IMR-90 (cell line): ENCODE data around the gene AZU1.

ENCODE experiments used
- BHLHE40 ChIP-seq: fragments of 150-350 bp; IDR thresholded peaks from 2 replicates; pipeline ENCODE4 v1.6.1; 2016; ENCODE audit warnings: mild to moderate bottlenecking, low read depth, low read length
- CHD1 ChIP-seq: IDR thresholded peaks from 2 replicates; pipeline ENCODE4 v1.6.1; 2012; ENCODE audit warnings: low read depth, low read length, improper control_type of control experiment
- CTCF ChIP-seq: conservative IDR thresholded peaks from 2 replicates; pipeline ENCODE4 v1.5.1; 2012; ENCODE audit warnings: mild to moderate bottlenecking, low read depth, low read length, improper control_type of control experiment
- MAFK ChIP-seq: IDR thresholded peaks from 2 replicates; pipeline ENCODE4 v1.6.1; 2012; ENCODE audit warnings: low read depth, low read length, improper control_type of control experiment
- MXI1 ChIP-seq: IDR thresholded peaks from 2 replicates; pipeline ENCODE4 v1.6.1; 2012; ENCODE audit warnings: low read depth, mild to moderate bottlenecking, low read length, moderate library complexity, borderline replicate concordance
- POLR2A ChIP-seq: IDR thresholded peaks from 2 replicates; pipeline ENCODE4 v1.6.1; 2012; ENCODE audit warnings: mild to moderate bottlenecking, low read depth, low read length
- RAD21 ChIP-seq: IDR thresholded peaks from 2 replicates; pipeline ENCODE4 v1.6.1; 2012; ENCODE audit warnings: low read length, improper control_type of control experiment
- RCOR1 ChIP-seq: IDR thresholded peaks from 2 replicates; pipeline ENCODE4 v1.6.1; 2012; ENCODE audit warnings: mild to moderate bottlenecking, low read length, improper control_type of control experiment; ENCODE audit not compliant: insufficient replicate concordance
- RFX5 ChIP-seq: IDR thresholded peaks from 2 replicates; pipeline ENCODE4 v1.8.0; 2012; ENCODE audit warnings: low read depth, mild to moderate bottlenecking, low read length, moderate library complexity

- TF ChIP-seq CTCF = no peak
- TF ChIP-seq RCOR1 = no peak
- no peak for TF ChIP-seq POLR2A
- TF ChIP-seq CHD1 = no peak
- no peak for TF ChIP-seq RAD21
- TF ChIP-seq MXI1 = no peak
- TF ChIP-seq RFX5 = no peak
- no peak for TF ChIP-seq MAFK
- TF ChIP-seq BHLHE40 = no peak
Observed at GRCh38 chr19:804419-805165, 23.0 kb upstream of the AZU1 start.
